Lower leg skin (tissue), 4 donors: Measurements from ENCODE around the gene SLIT3. TPM values are rescaled to one million over a fixed set of nuclear protein-coding genes. Genes with fewer than 3 reads are reported as not detected.

Experiments used
- DNase-seq, 2 donors: peaks; one replicate each; pipeline ENCODE4 v3.0.0-alpha.2; 2019; ENCODE audit warnings: low spot score in 2 of 2
- H3K4me3 ChIP-seq: fragments of 200-600 bp; sonication (generic); 2 replicates; pipeline ENCODE4 v1.5.1; 2017; ENCODE audit warnings: mild to moderate bottlenecking, low read depth; ENCODE audit not compliant: poor library complexity, severe bottlenecking
- POLR2A ChIP-seq, 2 donors: fragments of 450-650 bp; IDR thresholded peaks; one replicate each; pipeline ENCODE4 v1.6.1; 2016 to 2017; ENCODE audit warnings: antibody characterized with exemption in 2 of 2, mild to moderate bottlenecking in 1 of 2, moderate library complexity in 1 of 2
- WGBS, 2 donors: methylation state at CpG; one replicate each; pipeline ENCODE4 v1.1.5; 2018; 5-methylcytosine and 5-hydroxymethylcytosine counted together
- intact Hi-C: fragments of 100-400 bp; cut with DNase I; formaldehyde crosslinking; loops from one replicate; pipeline ENCODE4 v1.15.0; 2023; ENCODE audit warnings: low total_unique reads
- total RNA-seq, 4 donors: library from RNA; depleted of rRNA; stranded (reverse); fragments of >200 nt; gene quantifications; one replicate each; pipeline ENCODE4 v1.1.0, GENCODE V29; 2016
- TF ChIP-seq, protein P1 (sequence below), 3 donors: fragments of 450-650 bp; IDR thresholded peaks; one replicate each; pipeline ENCODE4 v1.5.1; 2016; ENCODE audit warnings: antibody characterized with exemption in 3 of 3, mild to moderate bottlenecking in 3 of 3, moderate library complexity in 2 of 3

The SLIT3 gene
- total RNA-seq, 4 donors from 2014 or later, result 12.4 to 66.0 (median 22.8) TPM

DNA sequence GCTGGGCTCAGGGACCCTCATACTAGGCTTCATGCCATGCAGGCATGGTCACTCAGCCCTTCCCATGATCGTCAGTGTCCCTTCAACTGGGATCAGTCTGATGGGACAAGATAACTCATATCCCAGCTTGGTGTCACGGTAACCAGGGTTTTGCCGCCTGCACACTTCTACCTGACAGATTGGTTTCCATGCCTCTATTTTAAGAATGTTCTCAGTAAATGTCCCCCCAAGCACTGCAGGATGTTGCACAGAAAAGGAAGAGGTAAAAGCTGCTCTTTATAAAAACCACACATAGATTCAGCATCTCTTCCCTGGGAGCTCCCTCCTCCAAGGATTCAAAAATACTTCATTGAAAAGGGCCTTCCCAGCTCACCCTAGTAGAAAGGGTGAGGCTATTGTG is 56.1 kb downstream of the SLIT3 start:
- DNase-seq, result no peak
- intact Hi-C loops, result no loop called here
- H3K4me3 ChIP-seq, result no peak overlapping the region
- TF ChIP-seq, protein P1, sequence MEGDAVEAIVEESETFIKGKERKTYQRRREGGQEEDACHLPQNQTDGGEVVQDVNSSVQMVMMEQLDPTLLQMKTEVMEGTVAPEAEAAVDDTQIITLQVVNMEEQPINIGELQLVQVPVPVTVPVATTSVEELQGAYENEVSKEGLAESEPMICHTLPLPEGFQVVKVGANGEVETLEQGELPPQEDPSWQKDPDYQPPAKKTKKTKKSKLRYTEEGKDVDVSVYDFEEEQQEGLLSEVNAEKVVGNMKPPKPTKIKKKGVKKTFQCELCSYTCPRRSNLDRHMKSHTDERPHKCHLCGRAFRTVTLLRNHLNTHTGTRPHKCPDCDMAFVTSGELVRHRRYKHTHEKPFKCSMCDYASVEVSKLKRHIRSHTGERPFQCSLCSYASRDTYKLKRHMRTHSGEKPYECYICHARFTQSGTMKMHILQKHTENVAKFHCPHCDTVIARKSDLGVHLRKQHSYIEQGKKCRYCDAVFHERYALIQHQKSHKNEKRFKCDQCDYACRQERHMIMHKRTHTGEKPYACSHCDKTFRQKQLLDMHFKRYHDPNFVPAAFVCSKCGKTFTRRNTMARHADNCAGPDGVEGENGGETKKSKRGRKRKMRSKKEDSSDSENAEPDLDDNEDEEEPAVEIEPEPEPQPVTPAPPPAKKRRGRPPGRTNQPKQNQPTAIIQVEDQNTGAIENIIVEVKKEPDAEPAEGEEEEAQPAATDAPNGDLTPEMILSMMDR (IDR thresholded peaks at IDR 0.05), result no peak
- TF ChIP-seq POLR2A (IDR thresholded peaks at IDR 0.05), result no peak
- 87 to 92% methylated on average over 3 of the region's 3 CpGs for WGBS, 2 donors

DNA sequence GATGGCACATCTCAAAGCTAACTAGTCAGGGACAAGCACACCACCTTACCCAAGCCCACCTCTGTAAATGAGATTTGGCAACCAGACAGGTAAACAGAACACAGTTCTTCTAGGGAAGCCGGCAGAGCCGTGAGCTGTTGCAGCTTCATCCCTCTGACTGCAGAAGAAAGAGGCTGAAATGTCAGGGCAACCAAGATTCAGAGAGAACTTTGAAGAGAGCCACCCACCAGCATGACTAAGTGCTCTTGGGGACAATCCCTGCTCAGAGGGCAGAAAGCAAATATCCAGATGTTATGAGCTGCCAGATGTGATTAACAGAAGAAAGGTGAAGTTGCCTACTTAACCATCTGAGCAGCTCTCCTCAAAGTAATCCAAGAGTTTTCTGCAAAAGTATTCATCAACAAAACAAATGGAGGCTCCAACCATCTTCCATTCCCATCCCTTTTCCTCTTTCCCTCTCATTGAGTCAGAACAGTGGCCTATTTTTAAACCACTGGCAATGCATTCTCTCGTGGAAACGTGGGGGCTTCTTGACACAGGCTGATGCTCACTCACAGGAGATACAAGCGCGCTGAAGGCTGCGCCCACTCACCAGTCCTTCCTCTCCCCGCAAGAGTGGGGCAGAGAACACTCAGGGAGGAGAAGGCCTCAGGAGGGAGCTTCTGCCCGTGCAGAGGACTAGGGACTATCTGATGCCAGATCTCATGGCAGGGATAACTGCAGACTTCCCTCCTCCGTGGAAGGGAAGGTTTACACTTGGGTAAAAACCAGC is 57.1 kb downstream of the SLIT3 start:
- no peak overlapping the region for H3K4me3 ChIP-seq
- 76 to 80% methylated on average over 10 of the region's 10 CpGs for WGBS, 2 donors
- TF ChIP-seq POLR2A (IDR thresholded peaks at IDR 0.05), result no peak
- TF ChIP-seq, protein P1 (IDR thresholded peaks at IDR 0.05), result no peak

GRCh38 chr5:169242849-169243186 is 58.1 kb downstream of the SLIT3 start:
- TF ChIP-seq POLR2A (IDR thresholded peaks at IDR 0.05), result no peak
- TF ChIP-seq, protein P1 (IDR thresholded peaks at IDR 0.05), result no peak
- intact Hi-C loops, result no loop called here
- 52 to 55% methylated on average over 2 of the region's 2 CpGs for WGBS, 2 donors
- no peak overlapping the region for H3K4me3 ChIP-seq
- DNase-seq, result no peak

More for the DNA sequence above, 57.1 kb downstream of the SLIT3 start:
- DNase-seq, result no peak
- intact Hi-C loops, result no loop called here

DNA sequence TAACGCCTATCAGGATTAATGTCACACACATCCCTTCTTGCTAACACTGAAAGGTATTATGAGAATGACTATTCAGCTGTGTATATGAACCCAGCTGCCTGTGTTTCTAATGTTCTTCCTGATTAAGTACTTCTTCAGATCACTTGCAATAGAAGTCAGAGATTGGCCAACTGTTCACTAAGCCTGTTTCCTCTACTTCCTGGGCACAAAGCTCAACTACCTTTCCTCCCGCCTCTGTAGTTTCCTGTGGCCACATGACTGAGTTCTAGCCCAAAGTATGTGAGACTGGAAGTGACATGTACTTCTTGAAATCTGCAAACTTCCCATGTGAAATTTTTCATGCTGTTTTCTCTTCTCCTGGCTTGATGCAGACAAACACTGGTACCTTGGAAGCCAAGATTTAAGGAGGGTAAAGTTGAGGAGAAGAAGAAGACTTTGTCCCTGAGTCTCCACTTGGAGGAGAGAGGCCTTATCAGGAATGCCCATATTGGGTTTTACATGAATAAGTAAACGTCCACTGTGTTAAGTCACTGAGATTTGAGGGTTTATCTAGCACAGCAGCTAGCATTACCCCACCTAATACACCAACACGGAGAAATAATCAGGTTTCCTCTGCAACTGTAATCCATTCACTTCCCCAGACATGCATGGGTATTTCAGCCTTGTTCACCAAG is 58.6 kb downstream of the SLIT3 start:
- 60 to 64% methylated on average over 4 of the region's 4 CpGs for WGBS, 2 donors
- TF ChIP-seq, protein P1 (IDR thresholded peaks at IDR 0.05), result no peak
- TF ChIP-seq POLR2A (IDR thresholded peaks at IDR 0.05), result no peak
- no peak overlapping the region for H3K4me3 ChIP-seq
- no peak for DNase-seq
- intact Hi-C loops, result no loop called here

DNA sequence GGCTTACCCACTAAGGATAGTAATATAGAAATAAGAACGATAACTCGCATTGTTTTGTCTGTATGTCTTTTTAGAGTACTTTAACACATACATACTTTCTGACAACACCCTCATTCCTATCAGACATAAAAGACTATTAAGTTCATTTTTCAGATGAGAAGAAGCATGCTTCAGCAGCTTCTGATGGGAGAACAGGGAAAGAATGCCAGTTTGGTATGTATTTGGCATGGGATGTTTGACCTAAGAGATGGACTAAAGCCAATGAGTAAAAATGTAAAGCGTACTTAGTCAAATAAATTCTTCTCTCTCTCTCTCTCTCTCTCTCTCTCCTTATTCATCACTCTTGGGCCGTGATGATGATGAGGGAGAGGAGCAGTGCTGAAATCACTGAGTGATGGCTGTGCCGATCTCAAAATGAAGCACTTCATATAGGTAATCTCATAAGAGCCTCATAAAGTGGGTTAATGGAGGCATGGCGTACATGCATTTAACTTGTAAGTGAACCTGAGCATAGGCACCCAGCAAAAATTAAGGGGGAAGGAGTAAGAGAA is 71.5 kb downstream of the SLIT3 start:
- intact Hi-C loops, result no loop called here
- TF ChIP-seq POLR2A (IDR thresholded peaks at IDR 0.05), result no peak
- TF ChIP-seq, protein P1 (IDR thresholded peaks at IDR 0.05), result no peak
- DNase-seq, result no peak
- WGBS, 2 donors, result 59 to 65% methylated on average over 6 of the region's 6 CpGs
- H3K4me3 ChIP-seq, result no peak overlapping the region
